ENCODE results near the gene PSMD8. TPM values are rescaled to one million over a fixed set of nuclear protein-coding genes. Genes with fewer than 3 reads are reported as not detected.
"Not testable (repeated sequence)": the region's sequence is repeated elsewhere in the genome, so short reads cannot be mapped to it uniquely, and the experiment has no call there.

Gene PSMD8
- total and polyA plus RNA-seq, 5 donors from 2014 or later: 104 to 254 (median 193) TPM

DNA sequence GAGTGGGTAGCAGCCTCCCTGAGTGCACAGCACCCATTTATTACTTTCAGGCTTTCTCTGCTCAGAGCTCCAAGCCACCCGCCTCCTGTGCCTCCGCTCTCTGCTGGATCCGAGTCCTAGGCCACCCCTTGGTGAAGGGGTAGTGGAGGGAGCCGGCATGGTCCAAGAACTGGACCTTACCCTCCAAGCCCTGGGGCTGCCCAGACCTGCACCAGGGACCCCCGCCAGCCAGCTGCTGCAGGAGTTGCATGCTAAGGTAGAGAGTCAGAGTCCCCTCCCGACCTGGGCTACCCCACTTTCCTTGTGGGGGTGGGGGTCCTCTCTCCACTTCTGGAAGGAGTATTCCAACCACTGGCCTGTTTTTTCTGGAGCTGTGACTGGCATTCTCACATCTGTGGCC lies 30.5 kb downstream of the PSMD8 start:
- H3K4me3 Mint-ChIP-seq: peak overlapping the region; percentile 69 to 90 (median 82)
- H3K27ac Mint-ChIP-seq: peak overlapping the region in 2 of 3 donors; percentile 62 to 95
- H3K9me3 Mint-ChIP-seq: no peaks in the 10 kb centered on the region
- Histone ChIP-seq H3K27me3 (ENCODE audit: control insufficient read depth, insufficient read depth, low read length) (no peaks in the 10 kb centered on the region), H3K4me3 (ENCODE audit: low read depth, low read length) (no peak overlapping the region), H3K27ac (ENCODE audit: insufficient read depth, low read length, poor library complexity, severe bottlenecking) (no peak overlapping the region), H3K4me1 (ENCODE audit: control insufficient read depth, insufficient read depth, low read length, poor library complexity, severe bottlenecking) (peaks cover 13% of the 10 kb centered on the region), H3K36me3 (ENCODE audit: control insufficient read depth, insufficient read depth, low read length) (peaks cover 16% of the 10 kb centered on the region), H3K9me3 (ENCODE audit: control insufficient read depth in 2 of 2, low read length in 2 of 2) (no peaks in the 10 kb centered on the region)
- ATAC-seq (ENCODE audit: low read depth in 2 of 2) (no peak), DNase-seq (no peak)
- peaks cover 13% of the 10 kb centered on the region for H3K36me3 Mint-ChIP-seq
- no peaks in the 10 kb centered on the region for H3K27me3 Mint-ChIP-seq
- peaks cover 0 to 26% (median 4%) of the 10 kb centered on the region in 4 donors for H3K4me1 Mint-ChIP-seq

DNA sequence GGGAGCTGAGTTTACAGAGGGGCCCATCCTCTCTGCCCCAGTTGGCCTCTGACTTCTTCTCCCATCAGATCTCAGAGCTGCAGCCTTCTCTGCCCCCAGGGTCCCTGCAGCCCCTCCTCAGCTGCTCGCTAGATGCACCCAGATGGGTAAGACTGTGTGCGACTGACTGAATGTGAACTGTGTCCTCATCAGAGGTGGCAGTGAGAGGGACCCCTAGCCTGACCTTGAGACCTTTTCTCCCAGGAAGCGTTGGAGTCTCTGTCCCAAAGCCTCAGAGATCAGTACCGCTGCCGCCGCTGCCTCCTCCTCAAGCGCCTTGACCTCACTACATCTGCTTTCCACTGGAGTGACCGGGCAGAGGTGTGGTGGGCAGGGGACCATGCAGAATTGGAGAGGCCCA lies 30.9 kb downstream of the PSMD8 start:
- H3K4me1 Mint-ChIP-seq: peaks cover 0 to 26% (median 4%) of the 10 kb centered on the region in 4 donors

DNA sequence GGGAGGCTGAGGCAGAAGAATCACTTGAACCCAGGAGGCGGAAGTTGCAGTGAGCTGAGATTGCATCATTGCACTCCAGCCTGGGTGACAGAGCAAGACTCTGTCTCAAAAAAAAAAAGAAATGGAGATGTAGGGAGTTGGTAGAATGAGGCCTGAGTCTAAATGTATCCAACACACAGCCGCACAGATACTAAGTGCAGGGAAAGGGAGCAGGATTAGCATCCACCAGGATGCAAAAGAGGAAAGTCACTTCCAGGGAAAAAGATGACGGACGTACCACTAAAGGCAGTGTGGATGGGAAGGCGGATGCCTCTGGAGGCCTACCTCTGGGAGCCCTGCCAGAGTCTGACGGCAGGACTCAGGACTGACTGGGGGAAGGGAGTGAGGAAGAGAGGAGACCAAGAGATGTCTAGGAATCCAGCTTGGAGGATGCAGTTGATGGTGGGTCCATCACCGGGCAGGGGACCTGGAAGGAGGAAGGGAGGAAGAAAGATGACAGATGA lies 35.3 kb downstream of the PSMD8 start:
- Mint-ChIP-seq H3K36me3 (peaks cover 8% of the 10 kb centered on the region), H3K27me3 (no peaks in the 10 kb centered on the region), H3K27ac (no peak overlapping the region), H3K4me1 (peaks cover 0 to 7% (median 0%) of the 10 kb centered on the region in 4 donors), H3K9me3 (no peaks in the 10 kb centered on the region), H3K4me3 (peak overlapping the region in 1 of 4 donors; percentile 48)
- Histone ChIP-seq H3K27ac (ENCODE audit: insufficient read depth, low read length, poor library complexity, severe bottlenecking) (no peak overlapping the region), H3K4me3 (ENCODE audit: low read depth, low read length) (no peak overlapping the region), H3K36me3 (ENCODE audit: control insufficient read depth, insufficient read depth, low read length) (peaks cover 16% of the 10 kb centered on the region), H3K9me3 (ENCODE audit: control insufficient read depth in 2 of 2, low read length in 2 of 2) (no peaks in the 10 kb centered on the region), H3K27me3 (ENCODE audit: control insufficient read depth, insufficient read depth, low read length) (no peaks in the 10 kb centered on the region), H3K4me1 (ENCODE audit: control insufficient read depth, insufficient read depth, low read length, poor library complexity, severe bottlenecking) (peaks cover 2% of the 10 kb centered on the region)
- no peak for DNase-seq
- no peak for ATAC-seq (ENCODE audit: low read depth in 2 of 2)

More for the DNA sequence above, 30.9 kb downstream of the PSMD8 start:
- peak overlapping the region; percentile 43 to 89 (median 71) for H3K4me3 Mint-ChIP-seq
- Histone ChIP-seq H3K36me3 (ENCODE audit: control insufficient read depth, insufficient read depth, low read length) (peaks cover 16% of the 10 kb centered on the region), H3K4me3 (ENCODE audit: low read depth, low read length) (no peak overlapping the region), H3K27me3 (ENCODE audit: control insufficient read depth, insufficient read depth, low read length) (no peaks in the 10 kb centered on the region), H3K4me1 (ENCODE audit: control insufficient read depth, insufficient read depth, low read length, poor library complexity, severe bottlenecking) (peaks cover 13% of the 10 kb centered on the region), H3K9me3 (ENCODE audit: control insufficient read depth in 2 of 2, low read length in 2 of 2) (no peaks in the 10 kb centered on the region), H3K27ac (ENCODE audit: insufficient read depth, low read length, poor library complexity, severe bottlenecking) (no peak overlapping the region)
- no peaks in the 10 kb centered on the region for H3K27me3 Mint-ChIP-seq
- no peak for ATAC-seq (ENCODE audit: low read depth in 2 of 2)
- peak overlapping the region in 1 of 3 donors; percentile 56 for H3K27ac Mint-ChIP-seq
- no peak for DNase-seq
- H3K9me3 Mint-ChIP-seq: no peaks in the 10 kb centered on the region
- H3K36me3 Mint-ChIP-seq: peaks cover 11% of the 10 kb centered on the region

DNA sequence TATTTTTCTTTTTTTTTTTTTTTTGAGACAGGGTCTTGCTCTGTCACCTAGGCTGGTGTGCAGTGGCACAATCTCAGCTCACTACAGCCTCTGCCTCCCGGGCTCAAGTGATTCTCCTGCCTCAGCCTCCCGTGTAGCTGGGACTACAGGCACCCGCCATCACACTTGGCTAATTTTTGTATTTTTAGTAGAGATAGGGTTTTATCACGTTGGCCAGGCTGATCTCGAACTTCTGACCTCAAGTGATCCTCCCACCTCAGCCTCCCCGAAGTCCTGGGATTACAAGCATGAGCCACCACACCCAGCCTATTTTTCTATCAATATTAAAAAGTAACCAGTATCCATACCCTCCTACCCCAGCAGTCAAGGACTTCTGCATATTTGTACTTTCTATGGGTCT lies 36.0 kb downstream of the PSMD8 start:
- H3K9me3 Mint-ChIP-seq; H3K4me1 Mint-ChIP-seq; H3K27me3 Mint-ChIP-seq; H3K4me1 ChIP-seq (ENCODE audit: control insufficient read depth, insufficient read depth, low read length, poor library complexity, severe bottlenecking); DNase-seq; H3K4me3 ChIP-seq (ENCODE audit: low read depth, low read length); H3K36me3 Mint-ChIP-seq; ATAC-seq (ENCODE audit: low read depth in 2 of 2); H3K9me3 ChIP-seq (ENCODE audit: control insufficient read depth in 2 of 2, low read length in 2 of 2); H3K27me3 ChIP-seq (ENCODE audit: control insufficient read depth, insufficient read depth, low read length); H3K27ac ChIP-seq (ENCODE audit: insufficient read depth, low read length, poor library complexity, severe bottlenecking); H3K4me3 Mint-ChIP-seq: not testable (repeated sequence)
- H3K27ac Mint-ChIP-seq: peak overlapping the region in 1 of 3 donors; percentile 52
- peaks cover 13% of the 10 kb centered on the region for H3K36me3 ChIP-seq (ENCODE audit: control insufficient read depth, insufficient read depth, low read length)

DNA sequence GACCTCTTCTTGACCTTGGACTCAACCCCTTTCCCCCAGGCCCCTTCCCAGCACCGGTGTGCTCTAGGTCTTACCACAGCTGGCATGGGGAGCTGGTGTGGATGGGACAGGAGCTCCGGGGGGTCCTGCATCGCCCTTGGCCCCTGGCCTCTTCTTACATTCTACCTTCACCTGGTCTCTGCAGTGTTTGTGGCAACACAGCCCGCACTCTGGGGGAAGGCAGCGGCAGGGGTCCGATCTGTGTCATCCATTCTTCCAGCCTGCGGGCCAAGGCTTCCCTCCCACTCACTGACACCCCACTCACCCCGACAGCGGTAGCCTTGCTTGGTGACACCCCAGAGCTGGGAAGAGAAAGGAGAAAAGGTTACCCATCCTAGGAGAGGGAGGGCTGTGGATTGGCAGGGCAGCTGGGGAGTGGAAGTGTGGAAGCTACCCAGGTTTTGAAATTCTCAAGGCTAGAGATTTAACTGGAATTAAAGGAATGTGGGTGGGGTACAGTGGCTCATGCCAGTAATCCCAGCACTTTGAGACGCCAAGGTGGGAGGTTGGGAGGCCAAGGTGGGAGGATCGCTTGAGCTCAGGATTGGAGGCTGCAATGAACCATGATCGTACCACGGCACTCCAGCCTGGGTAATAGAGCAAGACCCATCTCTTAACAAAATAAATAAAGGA lies 36.8 kb downstream of the PSMD8 start:
- DNase-seq: no peak
- ATAC-seq (ENCODE audit: low read depth in 2 of 2): no peak
- H3K27ac Mint-ChIP-seq: peak overlapping the region in 1 of 3 donors; percentile 38
- H3K36me3 Mint-ChIP-seq: peaks cover 3% of the 10 kb centered on the region
- H3K4me3 Mint-ChIP-seq: no peak overlapping the region
- Histone ChIP-seq H3K4me3 (ENCODE audit: low read depth, low read length) (no peak overlapping the region), H3K36me3 (ENCODE audit: control insufficient read depth, insufficient read depth, low read length) (peaks cover 11% of the 10 kb centered on the region), H3K27me3 (ENCODE audit: control insufficient read depth, insufficient read depth, low read length) (no peaks in the 10 kb centered on the region), H3K27ac (ENCODE audit: insufficient read depth, low read length, poor library complexity, severe bottlenecking) (no peak overlapping the region), H3K4me1 (ENCODE audit: control insufficient read depth, insufficient read depth, low read length, poor library complexity, severe bottlenecking) (no peaks in the 10 kb centered on the region), H3K9me3 (ENCODE audit: control insufficient read depth in 2 of 2, low read length in 2 of 2) (no peaks in the 10 kb centered on the region)
- H3K4me1 Mint-ChIP-seq: no peaks in the 10 kb centered on the region
- H3K27me3 Mint-ChIP-seq: no peaks in the 10 kb centered on the region
- no peaks in the 10 kb centered on the region for H3K9me3 Mint-ChIP-seq

DNA sequence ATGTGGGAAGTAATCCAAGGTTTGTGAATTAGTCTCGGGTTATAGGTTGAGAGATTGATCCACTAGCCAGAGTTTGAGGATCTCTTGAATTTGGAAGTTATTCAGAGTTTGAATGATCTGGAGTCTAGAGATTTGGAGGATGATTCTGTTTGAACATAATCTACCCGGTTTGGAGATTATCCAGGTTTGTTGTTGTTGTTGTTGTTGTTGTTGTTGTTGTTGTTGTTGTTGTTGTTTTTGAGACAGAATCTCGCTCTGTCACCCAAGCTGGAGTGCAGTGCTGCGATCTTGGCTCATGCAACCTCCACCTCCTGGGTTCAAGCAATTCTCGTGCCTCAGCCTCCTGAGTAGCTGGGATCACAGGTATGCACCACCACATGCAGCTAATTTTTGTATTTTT lies 37.5 kb downstream of the PSMD8 start:
- not testable (repeated sequence) for ATAC-seq (ENCODE audit: low read depth in 2 of 2); H3K27me3 Mint-ChIP-seq; H3K4me3 ChIP-seq (ENCODE audit: low read depth, low read length); H3K36me3 ChIP-seq (ENCODE audit: control insufficient read depth, insufficient read depth, low read length); H3K36me3 Mint-ChIP-seq; DNase-seq; H3K4me1 Mint-ChIP-seq; H3K4me3 Mint-ChIP-seq; H3K27ac ChIP-seq (ENCODE audit: insufficient read depth, low read length, poor library complexity, severe bottlenecking); H3K4me1 ChIP-seq (ENCODE audit: control insufficient read depth, insufficient read depth, low read length, poor library complexity, severe bottlenecking); H3K9me3 Mint-ChIP-seq; H3K9me3 ChIP-seq (ENCODE audit: control insufficient read depth in 2 of 2, low read length in 2 of 2); H3K27me3 ChIP-seq (ENCODE audit: control insufficient read depth, insufficient read depth, low read length)
- peak overlapping the region in 2 of 3 donors; percentile 38 to 76 for H3K27ac Mint-ChIP-seq

DNA sequence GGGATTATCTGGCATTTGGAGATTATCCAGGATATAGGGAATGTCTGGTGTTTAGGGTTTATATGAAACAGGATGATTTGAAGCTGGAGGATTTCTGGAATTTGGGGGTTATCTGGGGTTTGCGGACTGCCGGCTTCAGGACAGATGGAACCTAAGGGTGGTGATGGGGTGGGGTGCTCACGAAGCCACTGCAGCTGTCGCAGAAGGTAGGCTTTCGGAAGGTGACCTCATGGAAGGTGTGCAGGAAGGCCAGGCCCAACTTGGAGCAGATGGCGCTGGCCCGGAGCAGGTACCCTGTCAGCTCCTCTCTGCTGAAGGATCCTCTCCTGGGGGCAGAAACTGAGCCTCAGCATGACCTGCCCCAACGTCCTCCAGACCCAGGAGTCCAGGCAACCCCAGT lies 38.1 kb downstream of the PSMD8 start:
- no peak for ATAC-seq (ENCODE audit: low read depth in 2 of 2)
- no peaks in the 10 kb centered on the region for H3K27me3 ChIP-seq (ENCODE audit: control insufficient read depth, insufficient read depth, low read length)
- Mint-ChIP-seq H3K27me3 (no peaks in the 10 kb centered on the region), H3K9me3 (no peaks in the 10 kb centered on the region), H3K4me3 (peak overlapping the region in 1 of 4 donors; percentile 2), H3K27ac (peak overlapping the region in 1 of 3 donors; percentile 76), H3K36me3 (no peaks in the 10 kb centered on the region), H3K4me1 (peaks cover 0 to 11% (median 4%) of the 10 kb centered on the region in 4 donors)
- peaks cover 2% of the 10 kb centered on the region for H3K36me3 ChIP-seq (ENCODE audit: control insufficient read depth, insufficient read depth, low read length)
- H3K27ac ChIP-seq (ENCODE audit: insufficient read depth, low read length, poor library complexity, severe bottlenecking): no peak overlapping the region
- H3K9me3 ChIP-seq (ENCODE audit: control insufficient read depth in 2 of 2, low read length in 2 of 2): no peaks in the 10 kb centered on the region
- DNase-seq: no peak
- H3K4me3 ChIP-seq (ENCODE audit: low read depth, low read length): no peak overlapping the region
- peaks cover 4% of the 10 kb centered on the region for H3K4me1 ChIP-seq (ENCODE audit: control insufficient read depth, insufficient read depth, low read length, poor library complexity, severe bottlenecking)

DNA sequence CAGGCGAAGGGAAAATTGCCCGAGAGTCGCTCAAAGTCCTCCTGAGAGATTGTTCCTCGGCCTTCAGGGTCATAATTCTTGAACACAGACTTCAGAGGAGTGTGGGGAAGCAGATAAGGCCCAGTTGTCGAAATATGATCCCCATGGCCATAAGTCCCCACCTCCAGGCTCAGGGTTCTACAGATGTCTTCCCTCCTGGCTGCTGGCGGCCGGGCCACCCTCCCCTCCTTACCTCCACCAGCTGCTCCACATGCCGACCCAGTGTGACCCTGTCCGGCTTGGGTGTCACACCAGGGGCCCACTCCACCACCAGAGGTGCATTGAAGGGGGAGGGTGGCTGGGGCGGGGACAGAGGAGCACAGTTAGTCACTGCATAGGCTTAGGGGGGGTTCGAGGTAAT lies 38.6 kb downstream of the PSMD8 start:
- H3K27me3 ChIP-seq (ENCODE audit: control insufficient read depth, insufficient read depth, low read length): no peaks in the 10 kb centered on the region
- peaks cover 2% of the 10 kb centered on the region for H3K36me3 ChIP-seq (ENCODE audit: control insufficient read depth, insufficient read depth, low read length)
- H3K27ac ChIP-seq (ENCODE audit: insufficient read depth, low read length, poor library complexity, severe bottlenecking): no peak overlapping the region
- Mint-ChIP-seq H3K4me1 (peaks cover 0 to 16% (median 9%) of the 10 kb centered on the region in 4 donors), H3K27me3 (no peaks in the 10 kb centered on the region), H3K27ac (no peak overlapping the region), H3K9me3 (no peaks in the 10 kb centered on the region), H3K36me3 (no peaks in the 10 kb centered on the region), H3K4me3 (peak overlapping the region in 1 of 4 donors; percentile 2)
- no peak overlapping the region for H3K4me3 ChIP-seq (ENCODE audit: low read depth, low read length)
- DNase-seq (no peak), ATAC-seq (ENCODE audit: low read depth in 2 of 2) (no peak)
- H3K4me1 ChIP-seq (ENCODE audit: control insufficient read depth, insufficient read depth, low read length, poor library complexity, severe bottlenecking): peaks cover 8% of the 10 kb centered on the region
- no peaks in the 10 kb centered on the region for H3K9me3 ChIP-seq (ENCODE audit: control insufficient read depth in 2 of 2, low read length in 2 of 2)
